GM19397 (cell line): ENCODE data around the gene KRTAP10-6.
"Not testable (repeated sequence)": the region's sequence is repeated elsewhere in the genome, so short reads cannot be mapped to it uniquely, and the experiment has no call there.

Source experiments
- ATAC-seq: cut with Tn5 transposase; IDR thresholded peaks from one replicate; pipeline ENCODE4 v1.9.1; 2021; ENCODE audit warnings: mild to moderate bottlenecking, moderate library complexity; ENCODE audit not compliant: unreplicated experiment

The KRTAP10-6 gene

DNA sequence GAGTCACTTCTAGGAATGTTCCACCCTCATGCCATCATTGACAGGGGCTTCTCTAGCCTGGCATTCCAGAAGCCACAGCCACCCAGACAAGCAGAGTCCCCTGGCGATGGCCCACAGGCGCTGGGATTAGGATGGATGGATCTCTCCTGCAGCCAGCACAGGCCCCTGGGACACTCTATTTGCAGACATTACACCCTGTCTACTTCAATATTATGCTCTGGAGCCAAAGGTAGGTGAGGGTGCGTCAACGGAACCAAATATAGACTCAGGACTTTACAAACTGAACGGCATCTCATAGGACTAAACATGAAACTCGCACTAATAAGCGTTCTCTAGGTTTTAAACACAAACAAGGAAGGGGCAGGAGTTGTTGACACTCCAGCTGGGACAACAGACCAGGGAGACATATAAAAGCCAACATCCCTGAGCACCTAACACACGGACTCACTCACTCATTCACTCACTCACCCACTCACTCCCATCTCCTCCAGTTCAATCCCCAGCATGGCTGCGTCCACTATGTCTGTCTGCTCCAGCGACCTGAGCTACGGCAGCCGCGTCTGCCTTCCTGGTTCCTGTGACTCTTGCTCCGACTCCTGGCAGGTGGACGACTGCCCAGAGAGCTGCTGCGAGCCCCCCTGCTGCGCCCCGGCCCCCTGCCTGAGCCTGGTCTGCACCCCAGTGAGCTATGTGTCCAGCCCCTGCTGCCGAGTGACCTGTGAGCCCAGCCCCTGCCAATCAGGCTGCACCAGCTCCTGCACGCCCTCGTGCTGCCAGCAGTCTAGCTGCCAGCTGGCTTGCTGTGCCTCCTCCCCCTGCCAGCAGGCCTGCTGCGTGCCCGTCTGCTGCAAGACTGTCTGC lies 8.0 kb upstream of the KRTAP10-6 start, which contains the start of gene KRTAP10-7:
Gene KRTAP10-7 (plus strand): TSS at position 480 of the 861 bp plus-strand sequence. CDS start 25 bp downstream, at position 505.
- ATAC-seq: not testable (repeated sequence)

DNA sequence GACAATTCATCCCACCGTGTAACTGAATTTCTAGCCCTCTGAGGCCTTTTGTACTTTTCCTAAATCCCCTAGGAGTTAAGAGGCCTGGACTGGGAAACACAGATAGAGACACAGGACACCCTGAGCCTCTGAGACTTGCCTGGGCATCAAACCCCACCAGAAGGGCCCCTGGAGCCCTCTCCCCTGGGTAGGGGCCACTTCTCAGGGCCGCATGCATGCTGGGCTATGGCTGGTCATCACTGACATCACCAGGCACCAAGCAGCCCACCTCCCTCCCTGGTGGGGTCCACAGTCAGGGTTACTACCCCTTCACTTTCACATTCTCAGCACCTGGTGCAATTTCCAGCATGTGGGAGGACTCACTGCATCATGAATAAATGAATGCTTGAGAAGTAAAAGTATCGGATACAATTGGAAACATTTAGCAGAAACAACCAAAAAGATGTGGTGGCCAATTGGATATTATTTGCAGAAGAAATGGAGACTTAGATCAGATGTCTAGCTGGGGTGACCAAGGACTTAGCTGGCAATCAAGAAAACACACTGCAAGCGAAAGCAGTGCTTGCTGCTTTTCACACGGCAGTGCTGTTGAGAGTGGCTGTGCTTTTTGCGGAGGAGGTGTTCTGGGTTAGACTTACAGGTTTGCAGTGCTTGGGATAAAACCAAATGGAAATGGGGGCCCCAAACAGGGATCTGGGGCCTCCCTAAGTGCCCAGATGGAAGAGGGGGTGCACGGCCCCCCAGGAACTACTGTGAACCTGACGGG lies 7.1 kb upstream of the KRTAP10-6 start:
- no peak for ATAC-seq

DNA sequence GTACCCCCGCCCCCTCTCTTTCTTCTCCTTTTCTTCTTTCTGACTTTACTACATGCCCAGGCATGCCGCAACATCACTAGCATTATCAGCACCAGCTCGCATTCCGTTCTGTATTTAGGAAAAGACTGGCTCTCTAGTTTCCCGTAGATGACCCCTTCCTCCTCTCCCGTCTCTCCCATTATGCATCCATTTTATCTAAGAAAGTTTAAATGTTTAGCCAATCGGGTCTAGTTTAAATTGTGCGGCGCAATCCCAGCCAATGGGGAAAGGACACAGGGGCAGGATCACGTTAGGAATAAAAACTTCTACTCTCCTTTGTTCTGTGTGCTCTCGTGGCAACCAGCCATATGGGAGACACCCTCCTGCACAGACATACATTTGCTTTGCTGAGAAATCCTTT lies 5.8 kb upstream of the KRTAP10-6 start:
- ATAC-seq: no peak

DNA sequence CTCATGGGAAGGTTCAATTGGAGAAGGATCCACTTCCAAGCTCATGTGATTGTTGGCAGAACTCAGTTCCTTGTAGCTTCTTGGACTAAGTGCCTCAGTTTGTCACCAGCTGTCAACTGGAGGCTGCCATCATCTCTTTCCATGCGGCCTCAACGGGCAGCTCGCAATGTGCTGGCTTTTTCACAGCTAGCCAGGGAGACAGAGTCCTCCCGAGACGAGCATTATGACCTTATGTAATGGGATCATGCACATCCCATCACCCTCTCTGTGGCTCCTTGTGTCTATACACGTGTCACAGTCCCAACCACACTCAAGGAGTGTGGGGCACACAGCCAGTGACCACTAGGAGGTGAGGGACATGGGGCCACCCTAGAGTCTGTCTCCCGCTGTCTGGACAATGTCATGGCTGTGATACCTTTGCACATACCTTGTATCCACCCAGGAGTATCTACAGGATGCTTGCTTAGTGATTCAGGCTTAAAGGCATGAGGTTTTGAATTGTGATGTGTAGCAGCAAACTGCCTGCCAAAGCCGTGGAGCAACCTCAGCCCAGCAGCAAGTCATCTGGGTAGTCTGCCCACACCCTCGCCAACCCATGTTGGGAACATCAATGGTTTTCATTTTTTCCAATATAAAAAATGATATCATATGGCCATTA lies 3.9 kb upstream of the KRTAP10-6 start:
- no peak for ATAC-seq

DNA sequence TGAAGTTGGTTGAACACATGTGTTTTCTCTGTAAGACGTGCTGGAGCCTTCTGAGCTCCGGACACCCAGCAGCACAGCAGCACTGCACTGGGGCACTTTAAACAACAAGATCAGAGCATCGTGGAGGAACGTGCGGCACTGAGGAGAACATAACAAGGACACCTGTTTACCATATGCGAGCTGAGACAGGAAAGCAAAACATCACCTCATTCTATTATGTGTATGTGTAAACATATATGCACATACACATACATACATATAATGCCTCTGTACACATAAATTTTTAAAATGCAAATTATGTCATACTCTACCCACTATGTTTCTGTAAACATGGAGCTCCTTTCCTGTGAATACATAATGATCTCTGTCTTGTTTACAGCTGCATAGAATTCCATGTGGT lies 3.2 kb upstream of the KRTAP10-6 start:
- ATAC-seq: no peak

DNA sequence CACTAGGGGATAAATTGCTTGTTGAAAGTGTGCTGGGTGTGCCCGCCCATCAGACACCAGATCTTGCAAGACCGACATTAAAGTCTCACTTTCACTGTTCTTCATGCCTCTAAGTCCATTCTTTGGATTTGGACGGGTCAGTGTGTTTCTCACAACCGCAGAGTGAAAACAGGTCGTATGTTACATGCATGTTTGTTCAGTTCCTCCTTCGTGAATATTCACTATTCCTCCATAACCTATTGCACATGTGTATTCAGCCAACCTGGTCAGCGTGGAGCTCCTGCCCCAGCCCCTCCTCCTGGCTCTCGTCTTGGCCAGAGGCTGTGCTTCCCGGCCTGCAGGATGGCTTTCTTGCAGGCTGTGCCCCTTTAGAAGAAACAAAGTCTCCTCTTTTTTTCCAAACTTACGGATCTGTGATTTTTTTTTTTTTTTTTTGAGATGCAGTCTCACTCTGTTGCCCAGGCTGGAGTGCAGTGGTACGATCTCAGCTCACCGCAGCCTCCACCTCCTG lies 2.2 kb upstream of the KRTAP10-6 start:
- no peak for ATAC-seq

DNA sequence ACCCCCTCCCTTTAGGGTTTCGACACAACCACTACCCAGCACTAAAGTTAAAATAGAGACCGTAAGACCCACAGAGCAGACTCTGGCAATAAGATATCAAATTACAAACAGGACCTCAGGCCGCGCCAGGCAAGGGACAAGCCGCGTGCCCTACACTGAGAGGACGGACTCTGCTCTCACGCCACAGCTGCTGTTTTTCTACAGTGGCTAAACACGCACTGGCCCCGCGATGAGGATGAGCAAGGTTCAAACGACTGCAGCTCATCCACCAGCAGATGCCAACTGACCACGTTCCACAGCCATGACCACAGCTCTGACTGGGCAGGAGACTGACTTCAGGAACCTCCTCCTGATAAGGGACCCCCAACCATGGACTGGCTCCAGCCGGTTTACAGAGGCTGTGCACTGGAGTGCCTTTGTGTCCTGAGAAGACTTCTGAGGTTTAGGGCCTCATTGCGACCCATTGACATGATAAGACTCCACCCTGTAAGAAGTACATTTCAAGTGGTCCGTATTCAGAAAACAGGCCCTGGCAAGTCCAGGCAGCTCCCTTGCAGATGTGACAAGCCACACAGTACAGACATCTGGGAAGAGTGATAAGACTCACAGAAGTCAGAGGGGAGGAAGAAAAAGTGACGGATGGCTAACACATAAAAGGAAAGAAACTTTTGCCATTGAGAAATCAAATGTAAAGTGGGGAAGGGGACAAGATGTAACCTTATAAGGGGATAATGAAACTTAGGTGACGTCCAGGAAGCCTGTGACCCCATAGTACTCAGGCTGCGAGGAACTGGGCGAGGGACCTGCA lies 1.5 kb upstream of the KRTAP10-6 start:
- ATAC-seq: no peak

DNA sequence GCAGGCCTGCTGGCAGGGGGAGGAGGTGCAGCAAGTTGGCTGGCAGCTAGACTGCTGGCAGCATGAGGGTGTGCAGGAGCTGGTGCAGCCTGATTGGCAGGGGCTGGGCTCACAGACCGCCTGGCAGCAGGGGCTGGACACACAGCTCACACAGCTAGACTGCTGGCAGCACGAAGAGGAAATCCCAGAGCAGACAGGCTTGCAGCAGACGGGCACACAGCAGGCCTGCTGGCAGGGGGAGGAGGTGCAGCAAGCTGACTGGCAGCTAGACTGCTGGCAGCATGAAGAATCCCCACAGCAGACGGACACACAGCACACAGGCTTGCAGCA lies 539 bp downstream of the KRTAP10-6 start:
- not testable (repeated sequence) for ATAC-seq

DNA sequence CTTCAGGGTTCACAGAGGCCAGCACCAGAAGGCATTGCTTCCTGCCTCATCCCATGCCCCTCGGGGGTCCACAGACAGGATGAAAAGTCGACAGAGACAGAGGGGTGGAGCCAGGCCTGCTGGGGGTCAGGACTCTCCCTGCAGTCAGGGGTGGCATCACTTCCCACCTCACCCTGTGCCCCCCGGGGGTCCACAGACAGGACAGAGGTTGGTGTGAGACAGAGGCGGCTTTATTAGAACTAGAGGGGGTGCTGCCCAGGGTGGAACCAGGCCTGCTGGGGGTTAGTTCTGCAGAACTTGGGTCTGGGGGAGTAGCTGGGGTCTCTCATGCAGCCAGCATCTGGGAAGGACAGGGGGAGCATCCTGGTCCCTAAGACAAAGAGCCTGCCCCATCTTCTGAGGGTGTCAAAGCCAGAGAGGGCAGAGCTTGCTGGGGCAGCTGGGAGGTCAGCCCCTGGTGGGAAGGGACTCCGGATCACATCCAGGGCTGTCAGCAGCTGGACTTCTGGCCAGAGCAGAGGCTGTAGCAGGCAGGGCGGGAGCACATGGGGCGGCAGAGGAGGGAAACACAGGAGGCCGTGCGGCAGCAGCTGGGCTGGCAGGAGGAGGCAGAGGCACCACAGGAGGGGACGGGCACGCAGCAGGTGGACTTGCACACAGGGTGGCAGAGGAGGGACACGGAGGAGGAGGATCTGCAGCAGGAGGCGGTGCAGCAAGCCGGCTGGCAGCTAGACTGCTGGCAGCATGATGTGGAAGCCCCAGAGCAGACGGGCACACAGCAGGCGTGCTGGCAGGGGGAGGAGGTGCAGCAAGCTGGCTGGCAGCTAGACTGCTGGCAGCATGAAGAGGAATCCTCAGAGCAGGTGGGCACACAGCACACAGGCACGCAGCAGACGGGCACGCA lies 1.2 kb downstream of the KRTAP10-6 start:
- not testable (repeated sequence) for ATAC-seq

DNA sequence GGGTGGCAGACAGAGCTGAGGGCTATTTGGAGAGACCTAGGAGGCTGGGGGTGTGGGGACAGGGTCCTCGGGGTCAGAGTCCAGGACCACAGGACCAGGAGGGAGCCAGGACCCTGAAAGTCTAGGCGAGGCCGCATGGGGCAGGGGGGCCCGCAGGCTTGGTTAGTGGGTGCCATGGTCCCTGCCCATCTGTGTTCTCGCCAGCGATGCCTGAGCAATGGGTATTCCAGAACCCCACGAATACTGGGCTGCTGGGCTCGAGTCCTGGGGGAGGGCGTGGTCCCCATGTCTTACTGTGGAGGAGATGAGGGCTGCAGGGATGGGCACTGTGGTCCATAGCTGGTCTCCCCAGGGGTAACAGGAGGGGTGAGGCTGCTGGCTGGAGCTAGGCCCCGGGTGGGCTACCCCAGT lies 2.0 kb downstream of the KRTAP10-6 start:
- no peak for ATAC-seq

DNA sequence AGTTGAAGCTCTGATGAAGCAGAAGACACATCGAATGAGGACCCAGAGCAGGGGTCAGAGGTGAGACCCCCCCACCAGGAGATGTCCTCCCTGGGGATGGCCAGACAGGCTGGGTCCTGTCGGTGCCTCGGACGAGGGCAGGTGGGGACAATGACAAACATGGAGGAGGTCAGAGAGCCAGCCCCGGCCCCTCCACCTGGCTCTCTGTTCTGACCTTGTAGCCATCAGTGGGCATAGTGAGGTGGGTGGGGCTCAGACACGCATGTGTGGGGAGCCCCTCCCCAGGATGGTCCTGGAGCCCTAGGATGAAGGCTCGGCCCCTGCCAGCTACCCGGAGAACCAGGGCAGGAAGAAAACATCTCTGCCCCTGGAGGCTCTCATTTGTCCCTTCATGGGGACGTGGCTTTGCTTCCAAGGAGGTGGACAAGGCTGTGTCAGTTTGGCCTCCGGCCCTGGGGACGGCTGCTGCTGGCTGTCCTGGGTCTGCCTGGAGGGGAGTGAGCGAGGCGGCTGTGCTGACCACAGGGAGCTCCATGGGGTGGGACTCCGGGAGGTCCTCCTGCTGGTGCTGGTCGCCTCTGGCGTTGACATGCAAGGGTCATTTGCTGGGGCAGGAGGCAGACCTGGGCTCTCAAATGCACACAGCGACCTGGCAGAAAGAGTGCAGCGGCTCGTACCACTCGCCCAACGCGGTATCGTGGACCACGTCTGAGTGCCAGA lies 2.6 kb downstream of the KRTAP10-6 start:
- no peak for ATAC-seq

DNA sequence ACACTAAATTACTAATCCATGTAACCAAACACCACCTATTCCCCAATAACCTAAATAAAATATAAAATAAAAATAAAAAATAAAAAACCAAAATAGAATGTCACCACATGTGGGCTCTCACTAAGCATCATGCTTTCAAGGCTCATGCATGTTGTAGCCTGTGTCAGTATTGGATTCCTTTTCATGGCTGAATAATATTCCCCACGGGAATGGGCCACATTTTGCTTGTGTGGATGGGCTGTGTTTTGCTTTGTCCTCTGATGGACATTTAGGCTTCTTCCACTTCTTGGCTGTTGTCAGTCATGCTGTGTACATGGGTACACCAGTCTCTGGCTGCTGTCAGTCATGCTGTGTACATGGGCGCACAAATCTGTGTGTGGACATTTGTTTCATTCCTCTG lies 3.2 kb downstream of the KRTAP10-6 start:
- ATAC-seq: no peak

DNA sequence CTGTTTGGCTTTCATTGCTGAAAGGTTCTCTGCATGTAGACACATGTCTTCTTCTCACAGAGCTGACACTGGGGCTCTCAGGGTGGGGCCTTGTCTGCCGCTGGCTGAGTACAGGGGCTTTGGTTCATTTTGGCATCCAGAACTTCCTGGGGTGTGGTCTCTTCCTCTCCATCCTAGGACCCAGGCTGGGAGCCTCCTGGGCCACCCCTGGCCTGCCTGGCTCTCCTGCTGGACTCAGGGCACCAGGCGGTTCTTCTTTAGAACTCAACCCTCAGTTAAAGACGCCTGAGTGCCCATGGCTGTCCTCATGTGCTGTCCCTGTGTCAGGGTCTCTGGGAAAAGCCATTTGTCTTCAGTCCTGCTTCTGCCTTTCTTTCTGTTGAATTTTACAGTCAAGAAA lies 6.4 kb downstream of the KRTAP10-6 start:
- ATAC-seq: no peak

DNA sequence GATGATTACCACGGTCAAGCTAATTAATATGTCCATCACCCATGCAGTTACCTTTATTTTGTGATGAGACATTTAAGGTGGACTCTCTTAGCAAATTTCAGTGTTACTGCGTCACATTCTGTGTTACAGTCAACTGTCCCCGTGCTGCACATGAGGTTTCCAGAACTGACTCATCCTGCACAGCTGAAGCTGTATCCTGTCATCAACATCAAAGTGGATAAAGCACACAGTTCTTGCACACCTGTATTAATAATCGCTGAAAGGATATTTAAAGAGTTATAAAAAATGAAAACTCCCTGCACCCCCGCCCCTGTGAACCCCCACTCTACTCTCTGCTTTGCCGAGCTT lies 8.5 kb downstream of the KRTAP10-6 start:
- no peak for ATAC-seq

DNA sequence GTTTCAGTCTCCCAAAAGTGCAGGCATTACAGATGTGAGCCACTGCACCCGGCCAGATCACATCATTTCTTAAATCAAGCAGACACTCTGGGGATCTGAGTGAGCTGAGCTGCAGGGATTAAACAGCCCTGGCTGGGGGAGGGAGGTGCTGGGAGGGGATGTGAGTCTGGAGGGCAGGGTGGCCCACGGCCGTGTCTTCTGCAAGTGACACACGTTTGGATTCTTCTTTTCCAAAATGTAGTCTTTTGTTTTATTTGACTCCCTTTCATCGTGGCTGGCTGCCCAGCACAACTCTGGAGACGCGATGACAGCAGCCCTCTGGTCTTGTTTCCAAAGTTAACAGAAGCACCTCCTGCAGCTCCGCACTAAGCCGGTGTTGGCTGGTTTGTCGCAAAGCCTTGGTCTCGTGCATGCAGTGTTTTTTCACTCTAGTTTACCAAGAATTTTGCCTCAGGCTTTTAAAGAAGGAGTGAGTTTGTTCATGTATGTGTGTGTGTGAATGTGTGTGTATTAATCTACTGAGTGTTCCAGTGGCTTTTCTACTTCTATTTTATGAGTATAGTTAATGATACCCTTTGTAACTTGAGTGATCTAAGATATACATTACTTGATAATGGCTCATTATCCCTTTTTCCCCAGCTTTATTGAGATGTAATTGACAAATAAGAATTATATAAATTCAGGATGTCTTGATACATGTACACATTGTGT lies 9.1 kb downstream of the KRTAP10-6 start:
- no peak for ATAC-seq

DNA sequence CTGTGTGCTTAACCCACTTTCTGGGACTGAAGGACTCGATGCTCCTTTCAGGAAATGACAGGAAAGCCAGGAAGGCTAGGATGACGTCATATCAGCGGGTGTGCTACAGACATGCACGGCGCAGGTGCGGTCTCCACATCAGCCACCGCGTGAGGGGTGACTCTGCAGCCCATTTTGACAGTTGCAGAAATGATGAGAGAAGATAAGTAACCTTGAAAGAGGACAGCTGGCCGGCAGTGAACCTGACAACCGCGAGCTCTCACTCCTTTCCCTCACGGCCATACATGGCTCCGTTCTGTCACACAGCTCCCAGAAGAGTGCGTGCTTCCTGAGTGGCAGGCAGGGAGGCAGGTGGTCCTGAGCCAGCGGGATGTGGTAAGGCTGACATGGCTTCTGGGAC lies 10.2 kb downstream of the KRTAP10-6 start:
- no peak for ATAC-seq

DNA sequence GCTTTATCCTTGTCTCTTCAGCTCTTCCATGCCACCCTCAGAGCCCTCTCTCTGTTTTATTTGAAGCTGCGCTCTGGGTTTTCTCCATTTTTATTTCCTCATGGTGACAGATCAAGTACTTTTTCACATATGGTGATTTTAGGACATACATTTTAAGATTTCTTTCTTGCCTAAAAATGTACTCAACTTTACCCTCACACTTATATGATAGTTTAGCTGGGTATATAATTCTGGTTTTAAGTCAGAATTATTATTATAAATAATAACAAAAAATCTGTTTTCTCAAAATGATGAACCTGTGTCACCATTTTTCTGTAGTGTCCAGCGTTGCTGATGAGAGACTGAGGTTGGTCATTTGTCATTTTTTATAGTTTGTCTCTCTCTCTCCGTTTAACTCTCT lies 11.1 kb downstream of the KRTAP10-6 start:
- no peak for ATAC-seq

DNA sequence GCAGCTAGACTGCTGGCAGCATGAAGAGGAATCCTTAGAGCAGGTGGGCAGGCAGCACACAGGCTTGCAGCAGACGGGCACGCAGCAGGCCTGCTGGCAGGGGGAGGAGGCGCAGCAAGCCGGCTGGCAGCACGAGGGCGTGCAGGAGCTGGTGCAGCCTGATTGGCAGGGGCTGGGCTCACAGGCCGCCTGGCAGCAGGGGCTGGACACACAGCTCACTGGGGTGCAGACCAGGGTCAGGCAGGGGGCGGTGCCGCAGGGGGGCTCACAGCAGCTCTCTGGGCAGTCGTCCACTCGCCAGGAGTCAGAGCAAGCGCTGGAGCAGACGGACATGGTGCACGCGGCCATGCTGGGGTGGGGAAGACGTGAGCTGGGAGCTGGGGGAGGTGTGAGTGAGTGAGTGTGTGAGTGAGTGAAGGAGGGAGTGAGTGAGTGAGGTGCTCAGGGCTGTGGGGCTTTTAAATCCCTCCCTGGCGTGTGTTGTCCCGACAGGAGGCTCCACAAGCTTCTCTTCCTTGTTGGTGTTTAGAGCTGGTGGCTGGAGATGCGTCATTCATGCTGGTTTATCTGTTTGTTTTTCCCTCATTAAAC lies 12.0 kb downstream of the KRTAP10-6 start, which contains the start of gene KRTAP10-5:
Gene KRTAP10-5 (minus strand): TSS at position 374 of the 591 bp plus-strand sequence. CDS start 26 bp downstream, at position 348.
- not testable (repeated sequence) for ATAC-seq
